H9 (cell line): ENCODE data around the gene RAB30. TPM values are rescaled to one million over a fixed set of nuclear protein-coding genes. Genes with fewer than 3 reads are reported as not detected.

Experiments used
- DNase-seq: peaks from one replicate; pipeline ENCODE4 v3.0.0-alpha.2; 2017
- H2AFZ ChIP-seq: one replicate; pipeline ENCODE4 v1.6.1; 2013; ENCODE audit warnings: mild to moderate bottlenecking, low read length, control low read depth, moderate library complexity
- H2AK5ac ChIP-seq: 2 replicates; pipeline ENCODE4 v1.6.1; 2013; ENCODE audit warnings: low read length, control low read depth, mixed read lengths; ENCODE audit not compliant: insufficient read length
- H2BK120ac ChIP-seq: one replicate; pipeline ENCODE4 v1.6.1; 2013; ENCODE audit warnings: low read depth, mild to moderate bottlenecking, low read length, control low read depth, inconsistent platforms; ENCODE audit not compliant: poor library complexity, severe bottlenecking
- H2BK12ac ChIP-seq: 2 replicates; pipeline ENCODE4 v1.6.1; 2013; ENCODE audit warnings: low read length, control low read depth, mixed read lengths, low read depth; ENCODE audit not compliant: insufficient read length
- H2BK15ac ChIP-seq: 2 replicates; pipeline ENCODE4 v1.6.1; 2013; ENCODE audit warnings: low read depth, low read length, control low read depth
- H2BK20ac ChIP-seq: one replicate; pipeline ENCODE4 v1.6.1; 2013; ENCODE audit warnings: low read depth, mild to moderate bottlenecking, low read length, control low read depth, inconsistent platforms; ENCODE audit not compliant: poor library complexity, severe bottlenecking
- H2BK5ac ChIP-seq: 2 replicates; pipeline ENCODE4 v1.6.1; 2013; ENCODE audit warnings: low read length, control low read depth, mixed read lengths; ENCODE audit not compliant: insufficient read length
- H3K14ac ChIP-seq: 2 replicates; pipeline ENCODE4 v1.6.1; 2013; ENCODE audit warnings: low read length, control low read depth; ENCODE audit not compliant: insufficient read depth
- H3K18ac ChIP-seq: 2 replicates; pipeline ENCODE4 v1.6.1; 2013; ENCODE audit warnings: low read depth, mild to moderate bottlenecking, mixed read lengths, low read length, control low read depth; ENCODE audit not compliant: insufficient read length
- H3K23ac ChIP-seq: 2 replicates; pipeline ENCODE4 v1.6.1; 2013; ENCODE audit warnings: low read length, control low read depth, mixed read lengths, low read depth; ENCODE audit not compliant: insufficient read length
- H3K23me2 ChIP-seq: 2 replicates; pipeline ENCODE4 v1.6.1; 2013; ENCODE audit warnings: low read depth, mild to moderate bottlenecking, mixed read lengths, low read length, control low read depth; ENCODE audit not compliant: insufficient read length, poor library complexity, severe bottlenecking
- H3K27ac ChIP-seq: 2 replicates; pipeline ENCODE4 v1.5.1; 2013; ENCODE audit warnings: low read length, control low read depth, mixed read lengths, low read depth; ENCODE audit not compliant: insufficient read length
- H3K27me3 ChIP-seq: 2 replicates; pipeline ENCODE4 v1.6.1; 2013; ENCODE audit warnings: low read length, control low read depth, inconsistent platforms; ENCODE audit not compliant: insufficient read depth
- H3K4ac ChIP-seq: 2 replicates; pipeline ENCODE4 v1.6.1; 2013; ENCODE audit warnings: low read depth, mild to moderate bottlenecking, control low read depth, inconsistent platforms, low read length, moderate library complexity
- H3K4me1 ChIP-seq: 2 replicates; pipeline ENCODE4 v1.6.1; 2013; ENCODE audit warnings: low read length, control low read depth, inconsistent platforms; ENCODE audit not compliant: insufficient read depth
- H3K4me2 ChIP-seq: 2 replicates; pipeline ENCODE4 v1.6.1; 2013; ENCODE audit warnings: low read length, control low read depth, mixed read lengths; ENCODE audit not compliant: insufficient read length, insufficient read depth
- H3K56ac ChIP-seq: 2 replicates; pipeline ENCODE4 v1.6.1; 2013; ENCODE audit warnings: low read depth, mild to moderate bottlenecking, mixed read lengths, low read length, control low read depth; ENCODE audit not compliant: insufficient read length
- H3K79me1 ChIP-seq: 2 replicates; pipeline ENCODE4 v1.6.1; 2013; ENCODE audit warnings: low read depth, mild to moderate bottlenecking, moderate library complexity, low read length, control low read depth, inconsistent platforms; ENCODE audit not compliant: insufficient read depth, poor library complexity, severe bottlenecking
- H3K79me2 ChIP-seq: 2 replicates; pipeline ENCODE4 v1.6.1; 2013; ENCODE audit warnings: low read length, control low read depth, inconsistent platforms; ENCODE audit not compliant: insufficient read depth
- H3K9ac ChIP-seq: 2 replicates; pipeline ENCODE4 v1.6.1; 2013; ENCODE audit warnings: low read length, control low read depth, mixed read lengths; ENCODE audit not compliant: insufficient read length; ENCODE audit errors: extremely low read depth
- H3K9me3 ChIP-seq: one replicate; pipeline ENCODE4 v1.6.1; 2013; ENCODE audit warnings: low read depth, low read length, inconsistent platforms; ENCODE audit not compliant: control insufficient read depth
- H3T11ph ChIP-seq: one replicate; pipeline ENCODE4 v1.6.1; 2013; ENCODE audit warnings: mild to moderate bottlenecking, low read length, control low read depth, inconsistent platforms
- H4K20me1 ChIP-seq: one replicate; pipeline ENCODE4 v1.6.1; 2013; ENCODE audit not compliant: control insufficient read depth, insufficient read length, insufficient read depth
- H4K5ac ChIP-seq: 2 replicates; pipeline ENCODE4 v1.6.1; 2013; ENCODE audit warnings: low read depth, mild to moderate bottlenecking, mixed read lengths, low read length, control low read depth; ENCODE audit not compliant: insufficient read length
- H4K8ac ChIP-seq: replicated peaks from 2 replicates; pipeline ENCODE4 v1.6.1; 2013; ENCODE audit warnings: low read length, control low read depth, mixed read lengths, low read depth; ENCODE audit not compliant: insufficient read length
- H4K91ac ChIP-seq: 2 replicates; pipeline ENCODE4 v1.6.1; 2013; ENCODE audit warnings: low read depth, mild to moderate bottlenecking, moderate library complexity, mixed read lengths, low read length, control low read depth; ENCODE audit not compliant: insufficient read length
- H3K27ac Mint-ChIP-seq, 3 experiments: 2 replicates in 2 of 3; 3 replicates in 1 of 3; pipeline ENCODE4 v1.8.0; 2020 to 2021; ENCODE audit warnings: mixed read lengths in 3 of 3, mild to moderate bottlenecking in 1 of 3, moderate library complexity in 1 of 3
- H3K27me3 Mint-ChIP-seq: 2 replicates; pipeline ENCODE4 v1.8.0; 2021; ENCODE audit warnings: low read depth, mild to moderate bottlenecking, moderate library complexity, mixed read lengths
- H3K36me3 Mint-ChIP-seq, 3 experiments: 2 replicates in 2 of 3; 3 replicates in 1 of 3; pipeline ENCODE4 v1.8.0; 2020 to 2021; ENCODE audit warnings: low read depth in 3 of 3, mixed read lengths in 3 of 3; ENCODE audit not compliant: insufficient read depth in 1 of 3
- H3K4me1 Mint-ChIP-seq, 2 experiments: 2 replicates each; pipeline ENCODE4 v1.8.0; 2020; ENCODE audit warnings: mixed read lengths in 2 of 2
- H3K4me3 Mint-ChIP-seq, 2 experiments: 2 replicates in 1 of 2; 3 replicates in 1 of 2; pipeline ENCODE4 v1.8.0; 2020 to 2021; ENCODE audit warnings: mild to moderate bottlenecking in 2 of 2, mixed read lengths in 2 of 2, moderate library complexity in 1 of 2
- H3K9me3 Mint-ChIP-seq, 2 experiments: 2 replicates in 1 of 2; 3 replicates in 1 of 2; pipeline ENCODE4 v1.8.0; 2020; ENCODE audit warnings: mild to moderate bottlenecking in 2 of 2, mixed read lengths in 2 of 2, moderate library complexity in 1 of 2
- WGBS: extraction: QIAGEN DNeasy Blood & Tissue Kit; methylation state at CpG from one replicate; pipeline ENCODE4 v1.1.7; 2013; ENCODE audit warnings: missing lambda C conversion rate, low lambda C conversion rate, mixed read lengths; ENCODE audit not compliant: insufficient read length; ENCODE audit errors: extremely low coverage; 5-methylcytosine and 5-hydroxymethylcytosine counted together
- total RNA-seq: library from RNA; stranded (reverse); gene quantifications from 2 replicates; pipeline ENCODE4 v1.2.1, GENCODE V29; 2021
- TF ChIP-seq, protein P1 (sequence below): fragments of 200-600 bp; sonication (generic); conservative IDR thresholded peaks from 3 replicates; pipeline ENCODE4 v1.8.0; 2021; ENCODE audit warnings: antibody characterized with exemption, mild to moderate bottlenecking

RAB30 gene
- total RNA-seq, 1 experiment from 2014 or later: 4.8 TPM

DNA sequence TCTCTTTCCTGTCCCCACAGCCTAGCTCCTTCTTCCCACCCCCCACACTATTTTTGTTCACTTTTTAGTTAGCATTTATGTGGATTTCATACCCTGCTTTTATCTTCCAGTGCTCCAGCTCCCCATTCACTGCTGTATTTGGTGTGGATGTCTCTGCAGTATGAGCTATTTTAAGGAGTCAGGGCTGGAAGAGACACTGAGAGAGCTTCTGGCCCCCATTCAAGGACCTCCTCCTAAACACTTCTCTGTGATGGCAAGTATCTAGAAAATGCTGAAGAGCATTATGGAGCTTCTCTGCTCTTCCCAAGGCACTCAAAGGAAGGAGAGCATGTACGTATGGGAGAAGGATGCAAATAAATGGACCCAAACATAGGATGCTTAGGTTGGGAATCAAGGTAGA lies 79.5 kb downstream of the RAB30 start:
- H3K27me3 Mint-ChIP-seq: no peaks in the 10 kb centered on the region

More for the DNA sequence above, 79.5 kb downstream of the RAB30 start:
- no peak overlapping the region for H2AK5ac ChIP-seq
- peaks cover 5 to 10% of the 10 kb centered on the region in 2 experiments for H3K4me1 Mint-ChIP-seq
- no peaks in the 10 kb centered on the region for H3K4me1 ChIP-seq
- no peak overlapping the region for H4K91ac ChIP-seq
- no peak overlapping the region for H2BK5ac ChIP-seq
- TF ChIP-seq, protein P1, sequence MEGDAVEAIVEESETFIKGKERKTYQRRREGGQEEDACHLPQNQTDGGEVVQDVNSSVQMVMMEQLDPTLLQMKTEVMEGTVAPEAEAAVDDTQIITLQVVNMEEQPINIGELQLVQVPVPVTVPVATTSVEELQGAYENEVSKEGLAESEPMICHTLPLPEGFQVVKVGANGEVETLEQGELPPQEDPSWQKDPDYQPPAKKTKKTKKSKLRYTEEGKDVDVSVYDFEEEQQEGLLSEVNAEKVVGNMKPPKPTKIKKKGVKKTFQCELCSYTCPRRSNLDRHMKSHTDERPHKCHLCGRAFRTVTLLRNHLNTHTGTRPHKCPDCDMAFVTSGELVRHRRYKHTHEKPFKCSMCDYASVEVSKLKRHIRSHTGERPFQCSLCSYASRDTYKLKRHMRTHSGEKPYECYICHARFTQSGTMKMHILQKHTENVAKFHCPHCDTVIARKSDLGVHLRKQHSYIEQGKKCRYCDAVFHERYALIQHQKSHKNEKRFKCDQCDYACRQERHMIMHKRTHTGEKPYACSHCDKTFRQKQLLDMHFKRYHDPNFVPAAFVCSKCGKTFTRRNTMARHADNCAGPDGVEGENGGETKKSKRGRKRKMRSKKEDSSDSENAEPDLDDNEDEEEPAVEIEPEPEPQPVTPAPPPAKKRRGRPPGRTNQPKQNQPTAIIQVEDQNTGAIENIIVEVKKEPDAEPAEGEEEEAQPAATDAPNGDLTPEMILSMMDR: no peak
- H2BK12ac ChIP-seq: no peak overlapping the region
- H3K36me3 Mint-ChIP-seq: peaks cover 0 to 2% (median 0%) of the 10 kb centered on the region in 3 experiments; a peak in 1 of 7 replicates
- H3K4ac ChIP-seq: no peak overlapping the region
- H4K5ac ChIP-seq: no peak overlapping the region
- H3K18ac ChIP-seq: no peak overlapping the region
- no peak overlapping the region for H3K27ac ChIP-seq
- no peak overlapping the region for H3K23ac ChIP-seq
- no peaks in the 10 kb centered on the region for H3K9me3 ChIP-seq
- H2BK120ac ChIP-seq: no peak overlapping the region
- H3K23me2 ChIP-seq: no peaks in the 10 kb centered on the region
- H3K56ac ChIP-seq: no peak overlapping the region
- no peak overlapping the region for H2BK15ac ChIP-seq
- H3K9me3 Mint-ChIP-seq: no peaks in the 10 kb centered on the region
- H2AFZ ChIP-seq: no peak overlapping the region
- H3K14ac ChIP-seq: no peak overlapping the region
- no peak overlapping the region for H3K4me2 ChIP-seq
- no peak overlapping the region for H4K8ac ChIP-seq
- H3K27me3 ChIP-seq: no peaks in the 10 kb centered on the region
- H4K20me1 ChIP-seq: no peaks in the 10 kb centered on the region
- no peak for DNase-seq
- H3K79me1 ChIP-seq: no peaks in the 10 kb centered on the region
- no peak overlapping the region for H3K4me3 Mint-ChIP-seq
- no peak overlapping the region for H3K9ac ChIP-seq
- WGBS: no CpG with 5 or more reads among the region's 1 CpG
- no peaks in the 10 kb centered on the region for H3K79me2 ChIP-seq
- H3T11ph ChIP-seq: no peak overlapping the region
- no peak overlapping the region for H2BK20ac ChIP-seq
- H3K27ac Mint-ChIP-seq: no peak overlapping the region
